Hippocampal formation (tissue), 2 donors: ENCODE measurements around the gene SLC6A7.

Source experiments
- DNase-seq, 2 donors: peaks; one replicate each; lab custom pipeline; 2025; lab: John Stamatoyannopoulos, UW

The SLC6A7 gene

GRCh38 chr5:150172556-150172955, 17.3 kb upstream of the SLC6A7 start:
- no peak for DNase-seq

- DNase-seq = no peak
Measured at GRCh38 chr5:150173161-150173560, 16.7 kb upstream of the SLC6A7 start.

- DNase-seq = no peak
Measured at GRCh38 chr5:150174285-150174684, 15.6 kb upstream of the SLC6A7 start.

GRCh38 chr5:150175076-150175475, 14.8 kb upstream of the SLC6A7 start:
- no peak for DNase-seq

GRCh38 chr5:150175536-150175935, 14.3 kb upstream of the SLC6A7 start:
- DNase-seq = no peak

GRCh38 chr5:150176745-150177477, 13.0 kb upstream of the SLC6A7 start:
- DNase-seq = no peak

GRCh38 chr5:150177721-150178120, 12.1 kb upstream of the SLC6A7 start:
- DNase-seq = no peak

GRCh38 chr5:150178262-150178661, 11.6 kb upstream of the SLC6A7 start:
- no peak for DNase-seq

- no peak for DNase-seq
Measured at GRCh38 chr5:150179019-150179620, 10.7 kb upstream of the SLC6A7 start.

- DNase-seq = peak; percentile 54 to 69
Measured at GRCh38 chr5:150180241-150181026, 9.4 kb upstream of the SLC6A7 start.

- DNase-seq = no peak
Measured at GRCh38 chr5:150181027-150181426, 8.8 kb upstream of the SLC6A7 start.

- DNase-seq = no peak
Measured at GRCh38 chr5:150181766-150182545, 7.9 kb upstream of the SLC6A7 start.

- DNase-seq = no peak
Measured at GRCh38 chr5:150182774-150183173, 7.1 kb upstream of the SLC6A7 start.

GRCh38 chr5:150183436-150183835, 6.4 kb upstream of the SLC6A7 start:
- no peak for DNase-seq

- no peak for DNase-seq
Measured at GRCh38 chr5:150184006-150184405, 5.9 kb upstream of the SLC6A7 start.

- DNase-seq = no peak
Measured at GRCh38 chr5:150184990-150185912, 4.6 kb upstream of the SLC6A7 start.

GRCh38 chr5:150186137-150186536, 3.7 kb upstream of the SLC6A7 start:
- DNase-seq = no peak

GRCh38 chr5:150186897-150187296, 3.0 kb upstream of the SLC6A7 start:
- no peak for DNase-seq

GRCh38 chr5:150188146-150188842, 1.6 kb upstream of the SLC6A7 start:
- no peak for DNase-seq

GRCh38 chr5:150189326-150189725, 536 bp upstream of the SLC6A7 start:
- no peak for DNase-seq
